Measurements from ENCODE around the gene ARL9. TPM values are rescaled to one million over a fixed set of nuclear protein-coding genes. Genes with fewer than 3 reads are reported as not detected.

Gene ARL9
- total RNA-seq, 1 donor from 2014 or later = 0.17 TPM

DNA sequence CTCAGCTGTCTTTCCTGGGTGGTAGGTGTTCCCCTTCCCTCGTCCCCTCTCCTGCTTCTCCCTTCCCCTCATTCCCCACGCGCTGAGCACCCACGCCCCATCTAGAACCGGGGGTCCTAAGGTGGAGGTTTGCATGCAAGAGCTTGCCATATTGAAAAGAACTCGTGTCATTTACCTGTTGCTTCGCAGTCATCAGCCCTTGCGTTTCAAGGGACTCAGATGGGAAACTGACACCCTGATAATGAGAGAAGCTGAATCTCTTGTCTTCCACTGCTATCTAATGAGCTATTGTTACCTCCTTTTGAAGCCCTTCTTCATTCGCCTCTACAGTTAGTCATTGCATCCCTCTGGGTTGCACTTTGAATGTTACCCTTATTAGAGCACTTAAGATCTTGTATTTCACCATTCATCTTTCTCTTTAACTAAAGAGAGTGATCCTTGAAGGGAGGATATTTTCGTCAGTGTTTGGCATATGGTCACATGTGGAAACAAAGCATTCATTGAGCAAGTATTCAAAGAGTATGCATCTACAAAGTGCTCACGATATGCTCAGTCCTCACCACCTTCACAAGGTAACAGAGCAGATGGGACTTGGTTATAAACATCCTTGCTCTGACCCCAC is 25.7 kb downstream of the ARL9 start:
- H3K4me3 ChIP-seq (ENCODE audit: low read depth, low read length) = peak overlapping the region; percentile 54
- DNase-seq (ENCODE audit: low read depth) = no peak
- TF ChIP-seq, protein P1, sequence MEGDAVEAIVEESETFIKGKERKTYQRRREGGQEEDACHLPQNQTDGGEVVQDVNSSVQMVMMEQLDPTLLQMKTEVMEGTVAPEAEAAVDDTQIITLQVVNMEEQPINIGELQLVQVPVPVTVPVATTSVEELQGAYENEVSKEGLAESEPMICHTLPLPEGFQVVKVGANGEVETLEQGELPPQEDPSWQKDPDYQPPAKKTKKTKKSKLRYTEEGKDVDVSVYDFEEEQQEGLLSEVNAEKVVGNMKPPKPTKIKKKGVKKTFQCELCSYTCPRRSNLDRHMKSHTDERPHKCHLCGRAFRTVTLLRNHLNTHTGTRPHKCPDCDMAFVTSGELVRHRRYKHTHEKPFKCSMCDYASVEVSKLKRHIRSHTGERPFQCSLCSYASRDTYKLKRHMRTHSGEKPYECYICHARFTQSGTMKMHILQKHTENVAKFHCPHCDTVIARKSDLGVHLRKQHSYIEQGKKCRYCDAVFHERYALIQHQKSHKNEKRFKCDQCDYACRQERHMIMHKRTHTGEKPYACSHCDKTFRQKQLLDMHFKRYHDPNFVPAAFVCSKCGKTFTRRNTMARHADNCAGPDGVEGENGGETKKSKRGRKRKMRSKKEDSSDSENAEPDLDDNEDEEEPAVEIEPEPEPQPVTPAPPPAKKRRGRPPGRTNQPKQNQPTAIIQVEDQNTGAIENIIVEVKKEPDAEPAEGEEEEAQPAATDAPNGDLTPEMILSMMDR (conservative IDR thresholded peaks at IDR 0.05; ENCODE audit: low read depth, low read length) = no peak

DNA sequence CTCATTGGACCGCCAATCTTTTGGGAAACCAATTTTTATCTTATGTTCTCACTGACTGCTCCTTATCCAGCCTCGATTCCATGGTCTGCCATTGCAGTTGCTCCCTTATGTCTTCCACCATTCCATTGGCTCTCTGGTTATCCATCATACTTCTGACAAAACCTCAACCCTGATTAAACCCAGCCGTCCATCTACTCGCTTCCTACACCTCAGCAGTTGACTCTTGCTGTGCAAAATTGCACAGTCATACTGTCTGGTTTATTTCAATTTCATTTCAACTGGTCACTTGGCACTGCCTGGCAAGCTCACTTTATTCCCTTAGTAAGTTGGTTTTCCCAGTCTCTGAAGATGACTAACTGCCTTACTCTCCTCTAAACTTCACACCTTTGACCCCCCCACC is 26.2 kb downstream of the ARL9 start:
- no peak for DNase-seq (ENCODE audit: low read depth)
- H3K4me3 ChIP-seq (ENCODE audit: low read depth, low read length) = no peak overlapping the region
- TF ChIP-seq, protein P1 (conservative IDR thresholded peaks at IDR 0.05; ENCODE audit: low read depth, low read length) = no peak

DNA sequence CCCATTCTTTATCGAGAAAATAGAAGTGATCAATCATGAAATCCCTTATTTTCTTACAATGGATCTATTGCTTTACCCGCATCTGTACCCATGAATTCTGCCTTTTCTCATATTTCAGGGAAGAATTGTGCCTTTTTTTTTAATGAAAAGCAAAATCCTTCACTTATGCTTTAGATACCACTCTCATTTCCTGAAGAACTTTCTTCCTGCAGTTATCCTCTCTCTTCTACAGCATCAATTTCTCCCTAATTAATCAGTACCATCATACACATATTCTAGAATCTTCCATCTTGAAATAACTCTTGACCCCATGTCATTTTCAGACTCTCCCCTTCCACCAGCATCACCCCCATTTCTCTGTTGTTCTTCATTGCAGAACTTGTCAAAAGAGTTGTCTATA is 26.6 kb downstream of the ARL9 start:
- H3K4me3 ChIP-seq (ENCODE audit: low read depth, low read length) = no peak overlapping the region
- TF ChIP-seq, protein P1 (conservative IDR thresholded peaks at IDR 0.05; ENCODE audit: low read depth, low read length) = no peak
- no peak for DNase-seq (ENCODE audit: low read depth)

DNA sequence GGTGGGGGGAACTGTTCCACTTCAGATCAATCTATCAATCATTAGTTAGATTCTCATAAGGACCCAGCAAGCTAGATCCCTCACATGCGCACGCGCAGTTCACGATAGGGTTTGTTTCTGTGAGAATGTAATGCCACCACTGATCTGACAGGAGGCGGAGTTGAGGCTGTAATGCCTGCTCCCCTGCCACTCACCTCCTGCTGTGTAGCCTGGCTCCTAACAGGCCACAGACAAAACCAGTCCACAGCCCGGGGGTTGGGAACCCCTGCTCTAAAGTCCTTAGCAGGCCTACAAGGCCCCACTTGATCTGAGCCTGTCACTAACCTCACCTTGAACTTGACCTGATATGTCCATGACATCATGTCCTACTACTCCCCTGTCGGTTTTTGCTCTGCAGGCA is 30.3 kb downstream of the ARL9 start:
- TF ChIP-seq, protein P1 (conservative IDR thresholded peaks at IDR 0.05; ENCODE audit: low read depth, low read length) = no peak
- no peak for DNase-seq (ENCODE audit: low read depth)
- no peak overlapping the region for H3K4me3 ChIP-seq (ENCODE audit: low read depth, low read length)

DNA sequence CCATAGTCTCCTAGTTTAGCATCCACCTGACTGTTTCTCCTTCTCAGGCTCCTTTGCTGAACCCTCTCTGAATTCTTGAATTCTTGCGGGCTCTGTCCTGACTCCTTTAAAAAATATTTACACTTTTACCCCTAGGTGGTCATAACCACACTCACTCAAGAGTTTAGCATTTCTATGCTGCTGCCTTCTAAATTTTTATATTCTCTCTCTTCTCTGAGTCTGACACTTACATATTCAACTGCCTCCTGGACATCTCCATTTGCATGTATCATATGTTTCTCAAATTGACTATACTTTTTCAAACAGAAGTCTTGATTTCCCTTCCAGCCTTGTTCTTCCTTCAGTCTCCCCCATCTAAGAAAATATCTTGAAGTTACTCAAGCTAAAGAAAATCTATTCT is 31.6 kb downstream of the ARL9 start:
- no peak for DNase-seq (ENCODE audit: low read depth)
- TF ChIP-seq, protein P1 (conservative IDR thresholded peaks at IDR 0.05; ENCODE audit: low read depth, low read length) = no peak
- no peak overlapping the region for H3K4me3 ChIP-seq (ENCODE audit: low read depth, low read length)

DNA sequence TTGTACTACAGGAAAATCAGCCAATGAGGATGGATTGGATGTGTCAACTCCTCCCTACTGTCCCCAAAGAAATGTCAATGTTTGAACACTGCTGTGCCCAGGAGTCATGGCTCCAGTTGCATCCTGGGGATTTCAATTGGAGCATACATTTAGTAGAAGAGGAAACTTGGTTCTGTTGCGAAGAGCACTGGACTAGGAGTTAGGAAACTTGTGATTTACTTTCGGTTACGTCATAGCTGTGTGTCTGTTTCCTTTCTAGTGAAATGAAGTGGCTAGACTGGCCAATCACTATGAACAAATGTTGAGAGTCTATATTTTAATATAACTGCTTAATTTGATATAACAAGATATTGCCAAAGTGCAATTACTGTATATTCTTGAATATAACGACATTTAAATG is 35.2 kb downstream of the ARL9 start:
- no peak for DNase-seq (ENCODE audit: low read depth)
- TF ChIP-seq, protein P1 (conservative IDR thresholded peaks at IDR 0.05; ENCODE audit: low read depth, low read length) = no peak
- no peak overlapping the region for H3K4me3 ChIP-seq (ENCODE audit: low read depth, low read length)

DNA sequence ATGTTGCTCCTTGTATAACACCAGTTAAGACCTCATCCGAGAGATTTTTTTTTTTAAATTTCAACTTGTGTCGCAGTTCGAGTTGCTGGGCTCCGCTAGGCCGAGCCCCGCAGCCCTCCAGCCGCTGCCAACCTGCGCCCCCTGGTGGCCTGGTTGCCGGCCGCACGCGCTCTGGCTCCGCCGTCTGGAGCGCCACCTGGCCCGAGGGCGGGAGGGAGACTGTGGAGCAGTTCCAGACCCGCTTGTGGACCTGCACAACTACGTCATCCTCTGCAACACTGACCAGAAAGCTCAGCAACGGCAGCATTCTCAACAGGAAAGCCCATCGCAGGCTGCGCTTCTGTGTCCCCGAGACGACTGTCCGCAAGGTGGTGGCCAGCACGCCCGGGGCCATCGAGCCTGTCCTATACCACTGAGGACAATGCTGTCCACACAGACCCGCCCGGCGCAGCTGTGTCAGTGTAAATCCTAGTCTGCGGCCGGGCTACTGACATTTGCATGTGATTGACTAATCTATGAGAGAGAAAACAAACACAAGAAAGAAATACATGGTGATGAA is 39.1 kb downstream of the ARL9 start:
- DNase-seq (ENCODE audit: low read depth) = no peak
- peak overlapping the region; percentile 51 for H3K4me3 ChIP-seq (ENCODE audit: low read depth, low read length)
- TF ChIP-seq, protein P1 (conservative IDR thresholded peaks at IDR 0.05; ENCODE audit: low read depth, low read length) = peak; percentile 99

Measured in epithelial cell of proximal tubule (primary cell).